HepG2 (cell line): Measurements from ENCODE around the gene P3H3. TPM values are rescaled to one million over a fixed set of nuclear protein-coding genes. Genes with fewer than 3 reads are reported as not detected.
A peak's percentile ranks its signal among the peaks of the same experiment; 100 is the strongest.

Source experiments
- ATAD3A ChIP-seq: sonication (generic); formaldehyde crosslinking; IDR thresholded peaks from 2 replicates; pipeline ENCODE4 v1.4.0; 2020; ENCODE audit warnings: missing genetic modification reagents
- CEBPG ChIP-seq: IDR thresholded peaks from 2 replicates; pipeline ENCODE4 v1.6.1; 2016
- CREBL2 ChIP-seq: sonication (generic); formaldehyde crosslinking; IDR thresholded peaks from 2 replicates; pipeline ENCODE4 v1.8.1; 2023; ENCODE audit warnings: missing genetic modification reagents, mild to moderate bottlenecking, borderline replicate concordance
- FOXP4 ChIP-seq: sonication (generic); formaldehyde crosslinking; IDR thresholded peaks from 2 replicates; pipeline ENCODE4 v1.4.0; 2020; ENCODE audit warnings: missing genetic modification reagents
- GLI4 ChIP-seq: sonication (generic); formaldehyde crosslinking; IDR thresholded peaks from 2 replicates; pipeline ENCODE4 v1.5.1; 2020; ENCODE audit warnings: missing genetic modification reagents, mild to moderate bottlenecking, moderate library complexity, borderline replicate concordance
- GMEB1 ChIP-seq: sonication (generic); formaldehyde crosslinking; IDR thresholded peaks from 2 replicates; pipeline ENCODE4 v1.5.1; 2020; ENCODE audit warnings: missing genetic modification reagents, mild to moderate bottlenecking, borderline replicate concordance
- HBP1 ChIP-seq: IDR thresholded peaks from 2 replicates; pipeline ENCODE4 v1.6.1; 2016; ENCODE audit warnings: low read depth, control low read depth
- IKZF4 ChIP-seq: sonication (generic); formaldehyde crosslinking; IDR thresholded peaks from 2 replicates; pipeline ENCODE4 v1.5.1; 2020; ENCODE audit warnings: borderline replicate concordance, mild to moderate bottlenecking, low read depth, missing genetic modification reagents; ENCODE audit errors: not compliant biosample characterization
- MATR3 ChIP-seq: sonication (generic); formaldehyde crosslinking; IDR thresholded peaks from 2 replicates; pipeline ENCODE4 v1.4.0; 2020; ENCODE audit warnings: missing genetic modification reagents
- RELA ChIP-seq: sonication (generic); formaldehyde crosslinking; IDR thresholded peaks from 2 replicates; pipeline ENCODE4 v1.4.0; 2020; ENCODE audit warnings: missing genetic modification reagents
- SRSF4 ChIP-seq: fragments of 200-400 bp; formaldehyde crosslinking; IDR thresholded peaks from one replicate; pipeline ENCODE4 v1.6.1; 2018; ENCODE audit warnings: mild to moderate bottlenecking, low read depth, low read length, moderate library complexity; ENCODE audit not compliant: poor library complexity, severe bottlenecking
- TCF7 ChIP-seq: sonication (generic); IDR thresholded peaks from 2 replicates; pipeline ENCODE4 v1.6.1; 2016; ENCODE audit warnings: antibody characterized with exemption, low read depth
- YEATS4 ChIP-seq: sonication (generic); formaldehyde crosslinking; IDR thresholded peaks from 2 replicates; pipeline ENCODE4 v1.4.0; 2020; ENCODE audit warnings: missing genetic modification reagents, borderline replicate concordance
- ZNF17 ChIP-seq: sonication (generic); formaldehyde crosslinking; IDR thresholded peaks from 2 replicates; pipeline ENCODE4 v1.5.0; 2020; ENCODE audit warnings: mild to moderate bottlenecking, missing genetic modification reagents
- ZNF619 ChIP-seq: sonication (generic); formaldehyde crosslinking; IDR thresholded peaks from 2 replicates; pipeline ENCODE4 v1.4.0; 2020; ENCODE audit warnings: mild to moderate bottlenecking, missing genetic modification reagents
- ZNF839 ChIP-seq: sonication (generic); formaldehyde crosslinking; IDR thresholded peaks from 2 replicates; pipeline ENCODE4 v1.4.0; 2020; ENCODE audit warnings: missing genetic modification reagents, mild to moderate bottlenecking, borderline replicate concordance
- ZNF850 ChIP-seq: sonication (generic); formaldehyde crosslinking; conservative IDR thresholded peaks from 2 replicates; pipeline ENCODE4 v1.9.0; 2021; ENCODE audit warnings: mild to moderate bottlenecking, missing genetic modification reagents
- ZSCAN12 ChIP-seq: sonication (generic); formaldehyde crosslinking; IDR thresholded peaks from 2 replicates; pipeline ENCODE4 v1.9.0; 2021; ENCODE audit warnings: mild to moderate bottlenecking, missing genetic modification reagents
- ZSCAN25 ChIP-seq: sonication (generic); formaldehyde crosslinking; IDR thresholded peaks from 2 replicates; pipeline ENCODE4 v1.8.0; 2022; ENCODE audit warnings: mild to moderate bottlenecking, missing genetic modification reagents
- ZSCAN9 ChIP-seq: IDR thresholded peaks from 2 replicates; pipeline ENCODE4 v1.6.1; 2016; ENCODE audit warnings: borderline replicate concordance
- polyA plus RNA-seq, 8 experiments: library from polyadenylated mRNA; depleted of rRNA in 3 of 8; stranded (reverse) in 7 of 8; unstranded in 1 of 8; fragments of >200 nt; fragmentation: Illumina TruSeq in 4 of 8; extraction: Trizol in 4 of 8; gene quantifications; 2 replicates each; pipeline versions ENCODE4 v1.2.1 to v1.2.3, GENCODE V29; 2011 to 2016; ENCODE audit warnings: low read depth in 4 of 8, missing spikeins in 1 of 8, mixed read lengths in 1 of 8; ENCODE audit not compliant: insufficient read depth in 1 of 8
- total RNA-seq, 5 experiments: library from RNA; depleted of rRNA; stranded (reverse); fragments of >200 nt; fragmentation: Illumina TruSeq; extraction: Trizol; gene quantifications; 2 replicates each; pipeline ENCODE4 v1.2.3, GENCODE V29; 2016; ENCODE audit warnings: low read depth in 1 of 5
- TF ChIP-seq, protein P1 (sequence below): sonication (generic); formaldehyde crosslinking; IDR thresholded peaks from 2 replicates; pipeline ENCODE4 v1.8.0; 2022; ENCODE audit warnings: mild to moderate bottlenecking, missing genetic modification reagents, moderate library complexity
- TF ChIP-seq, protein P2 (sequence below): IDR thresholded peaks from 2 replicates; pipeline ENCODE4 v1.6.1; 2016

Gene P3H3
- total and polyA plus RNA-seq, 2 of the 13 experiments (the other 11 are each of a cell fraction or from before 2014, with no cell fraction given) = 20.1 to 20.5 TPM

- TF ChIP-seq CREBL2 (CRISPR knock-in tag) (no peak), ZNF17 (CRISPR knock-in tag) (no peak), HBP1 (no peak), ZNF850 (CRISPR knock-in tag) (no peak; the same call in 1 of the 2 replicates), TCF7 (no peak), IKZF4 (CRISPR knock-in tag) (no peak), YEATS4 (CRISPR knock-in tag) (peak; percentile 78; the same call in 1 of the 2 replicates), ZNF619 (CRISPR knock-in tag) (peak; percentile 88; the same call in 1 of the 2 replicates), CEBPG (CRISPR knock-in tag) (peak; percentile 53; the same call in 1 of the 2 replicates), MATR3 (no peak), ATAD3A (CRISPR knock-in tag) (no peak), SRSF4 (no peak), FOXP4 (CRISPR knock-in tag) (no peak; the same call in 1 of the 2 replicates), ZNF839 (no peak), RELA (CRISPR knock-in tag) (no peak), ZSCAN25 (CRISPR knock-in tag) (no peak; the same call in 1 of the 2 replicates), GLI4 (CRISPR knock-in tag) (no peak), ZSCAN9 (CRISPR knock-in tag) (no peak; the same call in 1 of the 2 replicates), ZSCAN12 (CRISPR knock-in tag) (peak; percentile 75; the same call in 1 of the 2 replicates), GMEB1 (peak; percentile 82)
- TF ChIP-seq, protein P1, sequence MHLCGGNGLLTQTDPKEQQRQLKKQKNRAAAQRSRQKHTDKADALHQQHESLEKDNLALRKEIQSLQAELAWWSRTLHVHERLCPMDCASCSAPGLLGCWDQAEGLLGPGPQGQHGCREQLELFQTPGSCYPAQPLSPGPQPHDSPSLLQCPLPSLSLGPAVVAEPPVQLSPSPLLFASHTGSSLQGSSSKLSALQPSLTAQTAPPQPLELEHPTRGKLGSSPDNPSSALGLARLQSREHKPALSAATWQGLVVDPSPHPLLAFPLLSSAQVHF (CRISPR knock-in tag) = 0 out of 2 replicates have a peak, but pooled peaks have one; percentile 57
- TF ChIP-seq, protein P2, sequence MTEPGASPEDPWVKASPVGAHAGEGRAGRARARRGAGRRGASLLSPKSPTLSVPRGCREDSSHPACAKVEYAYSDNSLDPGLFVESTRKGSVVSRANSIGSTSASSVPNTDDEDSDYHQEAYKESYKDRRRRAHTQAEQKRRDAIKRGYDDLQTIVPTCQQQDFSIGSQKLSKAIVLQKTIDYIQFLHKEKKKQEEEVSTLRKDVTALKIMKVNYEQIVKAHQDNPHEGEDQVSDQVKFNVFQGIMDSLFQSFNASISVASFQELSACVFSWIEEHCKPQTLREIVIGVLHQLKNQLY = no peak; the same call in 1 of the 2 replicates
These were observed 44.2 kb downstream of the P3H3 start (continued) for GRCh38 chr12:6872073-6873048.
